Omental fat pad (tissue), 4 donors: ENCODE results near the gene AMTN. TPM values are rescaled to one million over a fixed set of nuclear protein-coding genes. Genes with fewer than 3 reads are reported as not detected.
"Not testable (repeated sequence)": the region's sequence is repeated elsewhere in the genome, so short reads cannot be mapped to it uniquely, and the experiment has no call there.

ENCODE experiments used
- ATAC-seq: fragments of 150-250 bp; one replicate; pipeline ENCODE4 v1.9.1; 2016; ENCODE audit warnings: mild to moderate bottlenecking, moderate library complexity; ENCODE audit not compliant: low FRiP score
- DNase-seq: peaks from one replicate; pipeline ENCODE4 v3.0.0-alpha.2; 2019; ENCODE audit warnings: low spot score
- total RNA-seq, 4 donors: library from RNA; depleted of rRNA; stranded (reverse); fragments of >200 nt; gene quantifications; one replicate each; pipeline ENCODE4 v1.1.0, GENCODE V29; 2016
- TF ChIP-seq, protein P1 (sequence below), 3 donors: fragments of 450-650 bp; IDR thresholded peaks; one replicate each; pipeline ENCODE4 v1.5.1; 2016 to 2017; ENCODE audit warnings: antibody characterized with exemption in 3 of 3, mild to moderate bottlenecking in 3 of 3, moderate library complexity in 2 of 3

Gene AMTN
- total RNA-seq, 4 donors from 2014 or later, result not detected

GRCh38 chr4:70531981-70532380 is 13.6 kb downstream of the AMTN start:
- DNase-seq (no peak), ATAC-seq (no peak)
- TF ChIP-seq, protein P1, sequence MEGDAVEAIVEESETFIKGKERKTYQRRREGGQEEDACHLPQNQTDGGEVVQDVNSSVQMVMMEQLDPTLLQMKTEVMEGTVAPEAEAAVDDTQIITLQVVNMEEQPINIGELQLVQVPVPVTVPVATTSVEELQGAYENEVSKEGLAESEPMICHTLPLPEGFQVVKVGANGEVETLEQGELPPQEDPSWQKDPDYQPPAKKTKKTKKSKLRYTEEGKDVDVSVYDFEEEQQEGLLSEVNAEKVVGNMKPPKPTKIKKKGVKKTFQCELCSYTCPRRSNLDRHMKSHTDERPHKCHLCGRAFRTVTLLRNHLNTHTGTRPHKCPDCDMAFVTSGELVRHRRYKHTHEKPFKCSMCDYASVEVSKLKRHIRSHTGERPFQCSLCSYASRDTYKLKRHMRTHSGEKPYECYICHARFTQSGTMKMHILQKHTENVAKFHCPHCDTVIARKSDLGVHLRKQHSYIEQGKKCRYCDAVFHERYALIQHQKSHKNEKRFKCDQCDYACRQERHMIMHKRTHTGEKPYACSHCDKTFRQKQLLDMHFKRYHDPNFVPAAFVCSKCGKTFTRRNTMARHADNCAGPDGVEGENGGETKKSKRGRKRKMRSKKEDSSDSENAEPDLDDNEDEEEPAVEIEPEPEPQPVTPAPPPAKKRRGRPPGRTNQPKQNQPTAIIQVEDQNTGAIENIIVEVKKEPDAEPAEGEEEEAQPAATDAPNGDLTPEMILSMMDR (IDR thresholded peaks at IDR 0.05), result no peak

DNA sequence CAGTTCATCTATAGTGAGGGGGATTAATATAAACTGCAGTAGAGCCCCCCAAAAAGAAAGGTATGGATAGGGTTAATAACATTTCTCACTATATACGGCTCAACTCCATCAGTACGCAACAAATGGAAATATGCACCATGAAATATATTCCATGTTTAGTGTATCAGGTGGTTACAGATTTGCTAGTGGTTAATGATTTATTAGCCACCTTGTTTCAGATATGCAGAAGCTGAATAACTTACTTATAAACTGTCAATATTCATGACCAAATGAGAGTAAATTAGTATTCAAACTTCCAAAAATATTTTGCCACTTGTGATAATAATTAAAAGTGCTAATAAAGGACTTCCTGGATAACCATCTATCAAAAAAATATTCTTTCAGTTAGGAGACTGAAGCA is 14.8 kb downstream of the AMTN start:
- TF ChIP-seq, protein P1 (IDR thresholded peaks at IDR 0.05), result no peak
- no peak for ATAC-seq
- DNase-seq, result no peak

DNA sequence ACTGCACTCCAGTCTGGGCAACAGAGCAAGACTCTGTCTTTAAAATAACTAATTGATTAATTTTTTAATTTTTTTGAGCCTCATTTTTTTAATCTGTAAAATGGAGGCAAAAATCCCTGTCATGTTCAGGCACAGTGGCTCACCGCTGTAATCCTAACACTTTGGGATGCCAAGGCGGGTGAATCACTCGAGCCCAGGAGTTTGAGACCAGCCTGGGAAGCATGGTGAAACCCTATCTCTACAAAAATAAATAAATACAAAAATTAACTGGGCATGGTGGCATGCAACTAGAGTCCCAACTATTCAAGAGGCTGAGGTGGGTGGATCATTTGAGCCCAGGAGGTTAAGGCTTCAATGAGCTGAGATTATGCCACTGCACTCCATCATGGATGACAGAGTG is 15.4 kb downstream of the AMTN start:
- ATAC-seq, result no peak
- no peak for DNase-seq
- TF ChIP-seq, protein P1 (IDR thresholded peaks at IDR 0.05), result no peak

DNA sequence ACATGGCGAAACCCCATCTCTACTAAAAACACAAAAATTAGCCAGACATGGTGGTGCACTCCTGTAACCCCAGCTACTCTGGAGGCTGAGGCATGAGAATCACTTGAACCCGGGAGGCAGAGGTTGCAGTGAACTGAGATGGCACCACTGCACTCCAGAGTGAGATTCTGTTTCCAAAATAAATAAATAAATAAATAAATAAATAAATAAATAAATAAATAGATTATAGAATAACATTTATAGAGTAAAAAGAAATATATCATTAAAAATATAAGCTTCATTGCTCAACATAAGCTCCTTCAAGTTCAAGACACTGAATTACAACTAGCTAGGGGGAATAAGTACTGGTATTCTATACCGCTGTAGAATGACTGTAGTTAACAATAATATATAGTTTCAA is 16.5 kb downstream of the AMTN start:
- not testable (repeated sequence) for DNase-seq

GRCh38 chr4:70538869-70539268 is 20.5 kb downstream of the AMTN start:
- TF ChIP-seq, protein P1 (IDR thresholded peaks at IDR 0.05), result no peak
- DNase-seq (no peak), ATAC-seq (no peak)

More for the DNA sequence above, 16.5 kb downstream of the AMTN start:
- ATAC-seq, result not testable (repeated sequence)

GRCh38 chr4:70544279-70544868 is 26.0 kb downstream of the AMTN start:
- ATAC-seq (no peak), DNase-seq (no peak)
- TF ChIP-seq, protein P1 (IDR thresholded peaks at IDR 0.05), result no peak

DNA sequence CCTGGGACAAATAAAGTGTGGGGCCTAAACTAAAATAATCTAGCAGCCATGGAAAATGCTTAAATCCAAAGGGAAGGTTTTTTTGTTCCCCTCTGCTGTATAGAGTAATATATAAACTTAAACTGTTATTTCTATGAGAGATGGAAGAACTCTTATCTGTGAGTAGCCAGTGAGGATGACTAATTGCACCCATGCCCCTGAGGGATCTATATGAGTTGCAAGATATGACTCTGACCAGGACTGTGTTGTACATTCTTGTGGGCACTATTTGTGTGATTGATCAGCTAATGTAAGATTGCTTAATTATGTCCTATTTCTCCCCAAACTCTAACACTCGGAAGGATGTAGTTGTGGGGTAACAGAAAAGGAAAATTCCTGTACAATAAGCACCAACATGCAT is 38.5 kb downstream of the AMTN start:
- TF ChIP-seq, protein P1 (IDR thresholded peaks at IDR 0.05), result no peak
- ATAC-seq (no peak), DNase-seq (no peak)
